Lung (tissue), 16 donors: Measurements from ENCODE around the gene IDI1. TPM values are rescaled to one million over a fixed set of nuclear protein-coding genes. Genes with fewer than 3 reads are reported as not detected.

Experiments
- ATAC-seq: fragments of 200-7000 bp; cut with Tn5 transposase; one replicate; pipeline ENCODE4 v1.9.1; 2020; ENCODE audit warnings: moderate number of reproducible peaks; ENCODE audit not compliant: insufficient read depth, low FRiP score
- DNase-seq, 3 donors: peaks; one replicate each; pipeline ENCODE4 v3.0.0-alpha.2; 2013 to 2017
- H3K27ac ChIP-seq, 2 donors: one replicate each; pipeline ENCODE4 v1.5.1; 2013; ENCODE audit warnings: mild to moderate bottlenecking in 2 of 2, moderate library complexity in 2 of 2, control low read depth in 1 of 2, inconsistent platforms in 1 of 2, low read depth in 1 of 2, low read length in 1 of 2
- H3K27me3 ChIP-seq, 3 donors: one replicate each; pipeline ENCODE4 v1.5.1; 2013; ENCODE audit warnings: low read length in 2 of 3; ENCODE audit not compliant: control insufficient read depth in 3 of 3, insufficient read depth in 3 of 3
- H3K36me3 ChIP-seq, 4 donors: one replicate each; pipeline ENCODE4 v1.5.1; 2013; ENCODE audit warnings: low read length in 4 of 4, mild to moderate bottlenecking in 1 of 4, moderate library complexity in 1 of 4; ENCODE audit not compliant: control insufficient read depth in 4 of 4, insufficient read depth in 4 of 4
- H3K4me1 ChIP-seq, 5 donors: one replicate each; pipeline ENCODE4 v1.5.1; 2013; ENCODE audit warnings: low read length in 5 of 5, mild to moderate bottlenecking in 2 of 5, moderate library complexity in 1 of 5; ENCODE audit not compliant: control insufficient read depth in 5 of 5, insufficient read depth in 5 of 5
- H3K4me3 ChIP-seq: one replicate; pipeline ENCODE4 v1.5.1; 2013; ENCODE audit warnings: mild to moderate bottlenecking, control low read depth, moderate library complexity
- H3K9ac ChIP-seq, 2 donors: one replicate each; pipeline ENCODE4 v1.5.1; 2013; ENCODE audit warnings: low read length in 2 of 2, control low read depth in 1 of 2; ENCODE audit not compliant: insufficient read depth in 1 of 2
- H3K9me3 ChIP-seq, 4 donors: one replicate each; pipeline ENCODE4 v1.5.1; 2013; ENCODE audit warnings: low read length in 3 of 4, mild to moderate bottlenecking in 1 of 4, moderate library complexity in 1 of 4; ENCODE audit not compliant: control insufficient read depth in 4 of 4, insufficient read depth in 3 of 4
- WGBS, 2 donors: extraction: QIAGEN DNeasy Blood & Tissue Kit; methylation state at CpG; one replicate each; pipeline ENCODE4 v1.1.7; 2013; 5-methylcytosine and 5-hydroxymethylcytosine counted together
- long read RNA-seq, 5 donors: transcript quantifications; one replicate each; lab custom pipeline, GENCODE V29; 2026
- polyA plus RNA-seq, 2 donors: library from polyadenylated mRNA; stranded (reverse); fragments of 200-250 nt; gene quantifications; one replicate each; pipeline ENCODE4 v1.2.1, GENCODE V29; 2013
- total RNA-seq, 2 donors: library from RNA; depleted of rRNA in 1 of 2; stranded (reverse); fragments of >200 nt in 1 of 2; gene quantifications; one replicate each; pipeline ENCODE4 v1.2.1, GENCODE V29; 2014 to 2021
- TF ChIP-seq, protein P1 (sequence below): IDR thresholded peaks from 2 replicates; pipeline ENCODE4 v1.5.1; 2012; ENCODE audit warnings: mild to moderate bottlenecking; ENCODE audit errors: control extremely low read depth, extremely low read depth
- donor health status: control.
- donor health status: control.
- donor health status: Bipolar disorder and iron deficiency.
- donor health status: healthy.
- donor health status: DM: yes; HTN: yes; CAD: no.

Gene IDI1
- total RNA-seq (100 to 1,000 TPM in 1 of 2 donors, 10 to 100 TPM in 1; 60.0 to 173 TPM), polyA plus RNA-seq (100 to 1,000 TPM in 1 of 2 donors, 10 to 100 TPM in 1; 44.4 to 123 TPM)
- long read RNA-seq, donor 1, transcript IDI1-205 (4 exons, 1,066 nt): minor isoform, 12 of 28 reads
- long read RNA-seq, donor 1, transcript IDI1-201 (5 exons, 2,301 nt): major isoform, 16 of 28 reads
- long read RNA-seq, donor 1, partial matches to known transcripts: 0 of 28 reads
- long read RNA-seq, donor 1, other reads (novel, unspliced or antisense): 0 of 28 reads
- long read RNA-seq, donor 2, partial matches to known transcripts: 0 of 3 reads
- long read RNA-seq, donor 2, other reads (novel, unspliced or antisense): 0 of 3 reads
- long read RNA-seq, donor 3, transcript IDI1-201 (5 exons, 2,301 nt): major isoform, 11 of 14 reads
- long read RNA-seq, donor 3, partial matches to known transcripts: 0 of 14 reads
- long read RNA-seq, donor 3, other reads (novel, unspliced or antisense): 0 of 14 reads
- long read RNA-seq, donor 4, transcript IDI1-201 (5 exons, 2,301 nt): major isoform, 5 of 7 reads
- long read RNA-seq, donor 4, partial matches to known transcripts: 0 of 7 reads
- long read RNA-seq, donor 4, other reads (novel, unspliced or antisense): 0 of 7 reads
- long read RNA-seq, donor 5, transcript IDI1-201 (5 exons, 2,301 nt): major isoform, 17 of 34 reads
- long read RNA-seq, donor 5, transcript IDI1-205 (4 exons, 1,066 nt): minor isoform, 9 of 34 reads
- long read RNA-seq, donor 5, partial matches to known transcripts: 8 of 34 reads
- long read RNA-seq, donor 5, other reads (novel, unspliced or antisense): 0 of 34 reads

DNA sequence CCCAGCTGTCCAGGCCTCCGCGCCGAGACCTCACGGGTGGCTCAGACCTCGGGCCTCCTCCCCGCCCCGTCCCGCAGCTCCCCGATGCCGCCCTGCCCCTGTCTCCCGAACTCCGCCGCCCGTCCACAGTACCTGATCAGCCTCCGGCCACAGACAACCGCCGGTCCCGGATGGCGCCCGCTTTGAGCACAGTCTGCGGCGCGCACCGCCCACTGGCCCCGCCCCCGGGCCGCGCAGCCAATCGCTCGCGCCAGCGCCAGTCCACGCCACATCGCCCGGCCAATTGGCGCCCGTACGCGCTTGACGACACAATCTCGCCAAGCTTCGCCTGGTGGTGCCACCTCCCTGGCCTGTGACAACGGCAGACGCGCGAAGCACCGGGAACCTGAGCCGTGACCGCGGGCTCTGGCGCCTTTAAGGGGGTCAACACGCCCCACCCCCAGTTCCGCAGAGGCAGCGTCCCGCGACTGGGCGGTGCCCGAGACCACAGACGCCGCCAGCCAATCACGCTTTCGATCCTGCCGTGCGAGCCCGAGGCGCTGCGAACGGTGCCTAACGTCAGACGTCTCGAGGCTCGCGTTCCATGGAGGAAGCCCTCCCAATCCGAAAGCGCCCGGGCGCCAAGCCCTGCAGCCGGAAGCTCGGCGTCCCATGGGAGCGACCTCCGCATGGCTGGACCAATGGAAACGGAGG lies at the start of gene IDI1:
TSS of gene IDI1 (minus strand) at position 388 of the 693 bp plus-strand sequence. CDS start at position 272, 116 bp downstream.
- peak within 1 kb of the TSS; percentile 98 for H3K27ac ChIP-seq
- no peaks in the 10 kb centered on the region for H3K27me3 ChIP-seq
- TF ChIP-seq, protein P1, sequence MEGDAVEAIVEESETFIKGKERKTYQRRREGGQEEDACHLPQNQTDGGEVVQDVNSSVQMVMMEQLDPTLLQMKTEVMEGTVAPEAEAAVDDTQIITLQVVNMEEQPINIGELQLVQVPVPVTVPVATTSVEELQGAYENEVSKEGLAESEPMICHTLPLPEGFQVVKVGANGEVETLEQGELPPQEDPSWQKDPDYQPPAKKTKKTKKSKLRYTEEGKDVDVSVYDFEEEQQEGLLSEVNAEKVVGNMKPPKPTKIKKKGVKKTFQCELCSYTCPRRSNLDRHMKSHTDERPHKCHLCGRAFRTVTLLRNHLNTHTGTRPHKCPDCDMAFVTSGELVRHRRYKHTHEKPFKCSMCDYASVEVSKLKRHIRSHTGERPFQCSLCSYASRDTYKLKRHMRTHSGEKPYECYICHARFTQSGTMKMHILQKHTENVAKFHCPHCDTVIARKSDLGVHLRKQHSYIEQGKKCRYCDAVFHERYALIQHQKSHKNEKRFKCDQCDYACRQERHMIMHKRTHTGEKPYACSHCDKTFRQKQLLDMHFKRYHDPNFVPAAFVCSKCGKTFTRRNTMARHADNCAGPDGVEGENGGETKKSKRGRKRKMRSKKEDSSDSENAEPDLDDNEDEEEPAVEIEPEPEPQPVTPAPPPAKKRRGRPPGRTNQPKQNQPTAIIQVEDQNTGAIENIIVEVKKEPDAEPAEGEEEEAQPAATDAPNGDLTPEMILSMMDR: no peak
- H3K4me3 ChIP-seq: peak within 1 kb of the TSS; percentile 100
- ATAC-seq (peak; percentile 92), DNase-seq (peak; percentile 99)
- H3K9ac ChIP-seq: peak within 1 kb of the TSS; percentile 81 to 87
- H3K9me3 ChIP-seq: peaks cover 0 to 2% (median 0%) of the 10 kb centered on the region in 4 donors
- WGBS, 2 donors: 0 to 1% methylated on average over 78 to 83 of the region's 83 CpGs
- peaks cover 0 to 20% (median 6%) of the 10 kb centered on the region in 4 donors for H3K36me3 ChIP-seq
- H3K4me1 ChIP-seq: peaks cover 7 to 26% (median 11%) of the 10 kb centered on the region in 5 donors

DNA sequence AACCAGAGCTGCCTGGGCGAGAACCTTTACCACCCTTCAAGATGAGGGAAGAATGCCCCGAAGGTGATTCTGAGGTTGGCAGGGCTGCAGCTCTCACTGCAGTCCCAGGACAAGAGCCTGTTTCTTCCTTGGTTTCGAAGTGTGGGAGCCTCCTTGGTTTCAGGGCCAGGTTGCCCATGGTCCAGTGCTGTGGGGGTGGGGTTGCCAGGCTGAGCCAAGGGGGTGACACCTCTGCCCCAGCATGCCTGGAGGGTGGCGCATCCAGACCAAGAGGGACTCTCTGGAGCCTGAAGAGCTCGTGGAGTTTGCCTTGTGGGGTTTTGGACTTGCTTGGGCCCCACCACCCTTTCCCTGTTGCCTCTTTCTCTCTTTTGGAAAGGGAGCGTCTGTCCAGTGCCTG lies 48.5 kb upstream of the IDI1 start:
- H3K27ac ChIP-seq: no peak overlapping the region
- no peak for DNase-seq
- no peaks in the 10 kb centered on the region for H3K4me1 ChIP-seq
- TF ChIP-seq, protein P1: no peak
- no peak overlapping the region for H3K9ac ChIP-seq
- WGBS, 2 donors: 97 to 99% methylated on average over 6 of the region's 6 CpGs
- H3K27me3 ChIP-seq: no peaks in the 10 kb centered on the region
- H3K4me3 ChIP-seq: no peak overlapping the region
- no peaks in the 10 kb centered on the region for H3K9me3 ChIP-seq
- ATAC-seq: no peak
- H3K36me3 ChIP-seq: peaks cover 6 to 58% (median 23%) of the 10 kb centered on the region in 4 donors

DNA sequence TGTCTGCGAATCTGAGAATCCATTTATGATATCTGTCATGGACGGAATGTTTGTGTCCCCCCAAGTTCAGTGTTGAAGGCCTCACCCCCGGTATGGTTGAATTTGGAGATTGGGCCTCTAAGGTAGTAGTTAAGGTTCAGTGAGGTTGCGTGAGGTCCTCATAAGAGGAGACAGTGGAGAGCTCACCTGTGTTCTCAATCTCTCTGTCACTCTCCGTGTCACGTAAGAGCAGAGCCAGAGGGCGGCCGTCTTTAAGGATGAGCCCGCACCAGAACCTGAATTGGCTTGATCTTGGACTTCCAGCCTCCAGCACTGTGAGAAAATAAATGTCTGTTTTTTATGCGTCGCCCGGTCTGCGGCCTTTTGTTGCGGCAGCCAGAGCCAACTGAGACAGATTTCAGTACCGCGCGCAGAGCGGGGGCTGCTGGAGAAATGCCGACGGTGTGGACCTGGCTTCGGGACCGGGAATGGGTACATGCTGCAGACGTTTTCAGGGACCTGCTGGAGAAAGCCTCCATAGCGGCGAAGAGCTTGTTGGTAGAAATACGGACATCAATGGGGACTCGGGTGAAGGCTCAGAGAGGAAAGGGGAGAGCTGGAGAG lies 47.5 kb upstream of the IDI1 start:
- no peak overlapping the region for H3K27ac ChIP-seq
- ATAC-seq (no peak), DNase-seq (no peak)
- no peak overlapping the region for H3K4me3 ChIP-seq
- H3K36me3 ChIP-seq: peaks cover 6 to 54% (median 17%) of the 10 kb centered on the region in 4 donors
- H3K27me3 ChIP-seq: no peaks in the 10 kb centered on the region
- no peaks in the 10 kb centered on the region for H3K4me1 ChIP-seq
- H3K9ac ChIP-seq: no peak overlapping the region
- WGBS, 2 donors: 95 to 99% methylated on average over 27 of the region's 27 CpGs
- H3K9me3 ChIP-seq: no peaks in the 10 kb centered on the region
- TF ChIP-seq, protein P1: no peak
